Endothelial cell of hepatic sinusoid (primary cell): ENCODE measurements around the gene ZFR2.
"Not testable (repeated sequence)": the region's sequence is repeated elsewhere in the genome, so short reads cannot be mapped to it uniquely, and the experiment has no call there.

Source experiments
- in situ Hi-C: cut with HindIII; loops from 2 replicates; pipeline ENCODE4 v1.10.0; 2017; ENCODE audit warnings: low sequenced_read_pairs

ZFR2 gene

GRCh38 chr19:3868770-3869456 lies at the start of gene ZFR2:
Gene ZFR2 (minus strand): TSS chr19:3869038. CDS start chr19:3869017, 21 bp downstream.
- in situ Hi-C loops, result no loop called here

GRCh38 chr19:3916033-3916432 lies 47.2 kb upstream of the ZFR2 start:
- in situ Hi-C loops, result no loop called here

- in situ Hi-C loops, result no loop called here
These were observed 45.4 kb upstream of the ZFR2 start for GRCh38 chr19:3914199-3914598.

- in situ Hi-C loops, result no loop called here
These were observed 41.3 kb upstream of the ZFR2 start for GRCh38 chr19:3910105-3910504.

GRCh38 chr19:3908266-3909054 lies 39.6 kb upstream of the ZFR2 start:
- in situ Hi-C loops, result no loop called here

GRCh38 chr19:3907626-3908265 lies 38.9 kb upstream of the ZFR2 start:
- in situ Hi-C loops, result no loop called here

- in situ Hi-C loops, result no loop called here
These were observed 35.4 kb upstream of the ZFR2 start for GRCh38 chr19:3904233-3904632.

GRCh38 chr19:3902317-3902973 lies 33.6 kb upstream of the ZFR2 start:
- in situ Hi-C loops, result no loop called here

- in situ Hi-C loops, result no loop called here
These were observed 30.9 kb upstream of the ZFR2 start for GRCh38 chr19:3899531-3900294.

GRCh38 chr19:3898426-3898825 lies 29.6 kb upstream of the ZFR2 start:
- in situ Hi-C loops, result no loop called here

- in situ Hi-C loops, result no loop called here
These were observed 29.1 kb upstream of the ZFR2 start for GRCh38 chr19:3897936-3898335.

GRCh38 chr19:3895788-3896187 lies 26.9 kb upstream of the ZFR2 start:
- in situ Hi-C loops, result no loop called here

- in situ Hi-C loops, result not testable (repeated sequence)
These were observed 26.1 kb upstream of the ZFR2 start for GRCh38 chr19:3894959-3895358.

GRCh38 chr19:3893509-3894179 lies 24.8 kb upstream of the ZFR2 start:
- in situ Hi-C loops, result no loop called here

- in situ Hi-C loops, result no loop called here
These were observed 21.8 kb upstream of the ZFR2 start for GRCh38 chr19:3890591-3890990.

- in situ Hi-C loops, result no loop called here
These were observed 13.2 kb upstream of the ZFR2 start for GRCh38 chr19:3882041-3882384.

- in situ Hi-C loops, result no loop called here
These were observed 12.6 kb upstream of the ZFR2 start for GRCh38 chr19:3881272-3882040.

- in situ Hi-C loops, result no loop called here
These were observed 11.8 kb upstream of the ZFR2 start, which contains the start of gene ATCAY for GRCh38 chr19:3880471-3881271. Gene ATCAY (plus strand): TSS chr19:3880685. CDS start chr19:3885768, 5,083 bp downstream.
